22Rv1 (cell line): ENCODE data around the gene ADAP1.
A peak's percentile ranks its signal among the peaks of the same experiment; 100 is the strongest.
"Not testable (repeated sequence)": the region's sequence is repeated elsewhere in the genome, so short reads cannot be mapped to it uniquely, and the experiment has no call there.

Experiments
- H3K27ac ChIP-seq: fragments of 450-650 bp; 2 replicates; pipeline ENCODE4 v1.5.1; 2017
- ZFX ChIP-seq: fragments of 450-650 bp; IDR thresholded peaks from 2 replicates; pipeline ENCODE4 v1.6.1; 2017; ENCODE audit warnings: antibody characterized with exemption, borderline replicate concordance
- TF ChIP-seq, protein P1 (sequence below): fragments of 450-650 bp; IDR thresholded peaks from 2 replicates; pipeline ENCODE4 v1.5.1; 2017; ENCODE audit warnings: mild to moderate bottlenecking

ADAP1 gene

DNA sequence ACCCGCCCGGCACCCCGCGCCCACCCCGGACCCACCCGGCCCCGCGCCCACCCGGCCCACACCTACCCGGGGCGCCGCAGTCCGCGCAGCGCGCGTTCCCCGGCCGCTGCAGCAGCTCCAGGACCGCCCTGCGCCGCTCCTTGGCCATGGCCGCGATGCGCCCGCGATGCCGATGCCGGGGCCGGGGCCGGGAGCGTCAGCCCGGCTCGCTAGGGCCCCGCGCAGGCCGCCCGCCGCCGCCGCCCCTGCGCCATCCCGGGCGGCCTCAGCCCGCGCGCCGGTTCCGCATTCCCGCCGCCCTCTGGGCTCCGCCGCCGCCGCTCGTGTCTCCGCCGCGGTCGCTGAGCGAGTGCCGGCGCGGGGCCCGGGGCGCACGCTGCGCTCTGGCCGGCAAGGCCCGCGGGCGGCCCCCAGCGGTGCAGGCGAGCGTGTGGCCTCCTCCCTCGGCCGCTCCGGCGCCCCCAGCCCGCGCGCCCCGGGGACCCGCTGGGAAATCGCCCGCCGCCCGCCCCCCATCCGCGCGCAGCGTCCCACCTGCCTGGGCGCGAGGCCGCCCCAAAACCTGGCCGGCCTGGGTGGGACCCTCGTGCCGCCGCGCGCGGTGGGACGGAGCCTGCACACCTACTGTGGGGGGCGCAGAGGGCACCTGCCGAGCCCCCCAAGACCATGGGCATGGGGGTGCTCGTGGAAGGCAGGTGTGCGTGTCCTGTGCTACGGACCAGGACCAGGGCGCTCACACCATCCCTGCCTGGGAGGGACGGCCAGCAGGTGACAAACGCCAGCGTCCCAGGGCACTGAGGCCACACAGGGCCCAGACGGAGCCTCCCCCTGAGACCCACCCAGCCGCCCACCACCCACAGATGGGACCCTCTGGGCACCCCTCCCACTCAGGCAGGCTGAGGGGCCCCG, at the start of gene ADAP1:
Gene ADAP1 (minus strand): TSS at position 351 of the 909 bp plus-strand sequence. CDS start 203 bp downstream, at position 148.
- TF ChIP-seq ZFX: no peak
- TF ChIP-seq, protein P1, sequence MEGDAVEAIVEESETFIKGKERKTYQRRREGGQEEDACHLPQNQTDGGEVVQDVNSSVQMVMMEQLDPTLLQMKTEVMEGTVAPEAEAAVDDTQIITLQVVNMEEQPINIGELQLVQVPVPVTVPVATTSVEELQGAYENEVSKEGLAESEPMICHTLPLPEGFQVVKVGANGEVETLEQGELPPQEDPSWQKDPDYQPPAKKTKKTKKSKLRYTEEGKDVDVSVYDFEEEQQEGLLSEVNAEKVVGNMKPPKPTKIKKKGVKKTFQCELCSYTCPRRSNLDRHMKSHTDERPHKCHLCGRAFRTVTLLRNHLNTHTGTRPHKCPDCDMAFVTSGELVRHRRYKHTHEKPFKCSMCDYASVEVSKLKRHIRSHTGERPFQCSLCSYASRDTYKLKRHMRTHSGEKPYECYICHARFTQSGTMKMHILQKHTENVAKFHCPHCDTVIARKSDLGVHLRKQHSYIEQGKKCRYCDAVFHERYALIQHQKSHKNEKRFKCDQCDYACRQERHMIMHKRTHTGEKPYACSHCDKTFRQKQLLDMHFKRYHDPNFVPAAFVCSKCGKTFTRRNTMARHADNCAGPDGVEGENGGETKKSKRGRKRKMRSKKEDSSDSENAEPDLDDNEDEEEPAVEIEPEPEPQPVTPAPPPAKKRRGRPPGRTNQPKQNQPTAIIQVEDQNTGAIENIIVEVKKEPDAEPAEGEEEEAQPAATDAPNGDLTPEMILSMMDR: peak; percentile 69
- H3K27ac ChIP-seq: no peak within 1 kb of the TSS

DNA sequence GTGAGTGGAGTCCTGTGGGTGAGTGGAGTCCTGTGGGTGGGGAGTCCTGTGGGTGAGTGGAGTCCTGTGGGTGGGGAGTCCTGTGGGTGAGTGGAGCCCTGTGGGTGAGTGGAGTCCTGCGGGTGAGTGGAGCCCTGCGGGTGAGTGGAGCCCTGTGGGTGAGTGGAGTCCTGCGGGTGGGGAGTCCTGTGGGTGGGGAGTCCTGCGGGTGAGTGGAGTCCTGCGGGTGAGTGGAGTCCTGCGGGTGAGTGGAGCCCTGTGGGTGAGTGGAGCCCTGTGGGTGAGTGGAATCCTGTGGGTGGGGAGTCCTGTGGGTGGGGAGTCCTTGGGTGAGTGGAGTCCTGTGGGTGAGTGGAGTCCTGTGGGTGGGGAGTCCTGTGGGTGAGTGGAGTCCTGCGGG, 48.0 kb upstream of the ADAP1 start:
- not testable (repeated sequence) for H3K27ac ChIP-seq

DNA sequence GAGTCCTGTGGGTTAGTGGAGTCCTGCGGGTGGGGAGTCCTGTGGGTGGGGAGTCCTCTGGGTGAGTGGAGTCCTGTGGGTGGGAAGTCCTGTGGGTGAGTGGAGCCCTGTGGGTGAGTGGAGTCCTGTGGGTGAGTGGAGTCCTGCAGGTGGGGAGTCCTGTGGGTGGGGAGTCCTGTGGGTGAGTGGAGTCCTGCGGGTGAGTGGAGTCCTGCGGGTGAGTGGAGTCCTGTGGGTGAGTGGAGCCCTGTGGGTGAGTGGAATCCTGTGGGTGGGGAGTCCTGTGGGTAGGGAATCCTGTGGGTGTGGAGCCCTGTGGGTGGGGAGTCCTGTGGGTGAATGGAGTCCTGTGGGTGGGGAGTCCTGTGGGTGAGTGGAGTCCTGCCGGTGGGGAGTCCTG, 47.5 kb upstream of the ADAP1 start:
- not testable (repeated sequence) for H3K27ac ChIP-seq

GRCh38 chr7:1001069-1001770, 46.7 kb upstream of the ADAP1 start:
- not testable (repeated sequence) for H3K27ac ChIP-seq

DNA sequence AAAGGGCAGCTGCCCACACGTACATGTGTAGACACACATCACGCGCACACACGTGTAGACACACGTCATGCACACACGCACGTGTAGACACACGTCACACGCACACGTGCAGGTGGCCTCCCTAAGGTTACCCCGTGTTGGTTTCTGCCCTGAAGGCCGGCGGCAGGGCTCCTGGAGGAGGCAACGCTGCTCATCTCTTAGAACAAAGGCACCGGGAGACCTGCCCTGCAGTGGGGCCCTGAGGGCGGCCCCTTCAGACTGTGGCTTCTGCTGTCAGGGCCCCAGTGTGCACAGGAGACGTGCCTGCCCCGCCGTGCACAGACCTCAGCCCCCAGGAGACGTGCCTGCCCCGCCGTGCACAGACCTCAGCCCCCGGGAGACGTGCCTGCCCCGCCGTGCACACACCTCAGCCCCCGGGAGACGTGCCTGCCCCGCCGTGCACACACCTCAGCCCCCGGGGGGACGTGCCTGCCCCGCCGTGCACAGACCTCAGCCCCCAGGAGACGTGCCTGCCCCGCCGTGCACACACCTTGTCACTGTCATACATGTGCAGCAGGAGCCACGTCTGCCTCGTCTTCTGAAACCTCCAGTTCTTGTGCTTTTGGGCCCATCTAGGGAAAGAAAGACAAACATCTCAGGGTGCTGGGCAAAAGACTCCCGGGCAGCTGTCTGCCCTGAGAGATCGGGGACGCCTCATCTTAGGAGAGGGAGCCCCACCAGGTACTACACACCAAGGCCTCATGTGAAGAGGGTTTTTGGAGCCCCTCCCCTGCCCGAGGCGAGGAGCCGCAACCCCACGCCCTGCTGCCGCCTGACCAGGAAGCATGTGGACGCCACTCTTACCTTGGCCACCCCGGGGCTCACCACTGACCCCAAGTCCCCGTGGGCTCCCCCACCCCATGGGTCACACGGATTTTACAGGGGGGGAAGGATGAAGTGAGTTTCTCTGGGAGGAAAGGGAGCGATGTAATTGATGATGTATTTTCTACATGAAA, 45.8 kb upstream of the ADAP1 start:
- TF ChIP-seq, protein P1: no peak
- no peak for TF ChIP-seq ZFX
- no peak overlapping the region for H3K27ac ChIP-seq

GRCh38 chr7:999149-999879, 44.8 kb upstream of the ADAP1 start:
- TF ChIP-seq ZFX: no peak
- TF ChIP-seq, protein P1: no peak
- H3K27ac ChIP-seq: no peak overlapping the region

GRCh38 chr7:997404-998395, 43.2 kb upstream of the ADAP1 start:
- TF ChIP-seq, protein P1: no peak; the same call in 1 of the 2 replicates
- no peak for TF ChIP-seq ZFX
- no peak overlapping the region for H3K27ac ChIP-seq
